Progenitor cell of endocrine pancreas (in vitro differentiated cells): ENCODE measurements around the gene FAM83F. TPM values are rescaled to one million over a fixed set of nuclear protein-coding genes. Genes with fewer than 3 reads are reported as not detected.

Source experiments
- DNase-seq: peaks from one replicate; pipeline ENCODE4 v3.0.0; 2021; ENCODE audit warnings: low spot score; ENCODE audit not compliant: unreplicated experiment
- H3K27ac Mint-ChIP-seq: 2 replicates; pipeline ENCODE4 v1.8.0; 2021; ENCODE audit warnings: mild to moderate bottlenecking, moderate library complexity, mixed read lengths
- H3K27me3 Mint-ChIP-seq: 2 replicates; pipeline ENCODE4 v1.8.0; 2021; ENCODE audit warnings: mixed read lengths
- H3K36me3 Mint-ChIP-seq: 2 replicates; pipeline ENCODE4 v1.8.0; 2022; ENCODE audit warnings: mixed read lengths; ENCODE audit not compliant: insufficient read depth
- H3K4me1 Mint-ChIP-seq: 2 replicates; pipeline ENCODE4 v1.8.0; 2021; ENCODE audit warnings: low read depth, mixed read lengths
- H3K4me3 Mint-ChIP-seq: 2 replicates; pipeline ENCODE4 v1.8.0; 2021; ENCODE audit warnings: low read depth, mild to moderate bottlenecking, moderate library complexity, mixed read lengths
- H3K9me3 Mint-ChIP-seq: 2 replicates; pipeline ENCODE4 v1.8.0; 2021; ENCODE audit warnings: low read depth, mixed read lengths
- CTCF ChIP-seq: fragments of 200-600 bp; sonication (generic); IDR thresholded peaks from one replicate; pipeline ENCODE4 v1.5.0; 2021; ENCODE audit warnings: antibody characterized with exemption, mild to moderate bottlenecking; ENCODE audit not compliant: unreplicated experiment
- total RNA-seq: library from RNA; stranded (reverse); gene quantifications from 2 replicates; pipeline ENCODE4 v1.2.1, GENCODE V29; 2021

Gene FAM83F
- total RNA-seq, 1 donor from 2014 or later: 19.8 TPM

- Mint-ChIP-seq H3K27me3 (peaks cover 23% of the 10 kb centered on the region), H3K9me3 (no peaks in the 10 kb centered on the region), H3K36me3 (no peaks in the 10 kb centered on the region), H3K4me3 (no peak overlapping the region), H3K4me1 (peaks cover 4% of the 10 kb centered on the region), H3K27ac (no peak overlapping the region)
- TF ChIP-seq CTCF: no peak
- no peak for DNase-seq
These were observed 39.1 kb upstream of the FAM83F start for GRCh38 chr22:39955675-39956074.

DNA sequence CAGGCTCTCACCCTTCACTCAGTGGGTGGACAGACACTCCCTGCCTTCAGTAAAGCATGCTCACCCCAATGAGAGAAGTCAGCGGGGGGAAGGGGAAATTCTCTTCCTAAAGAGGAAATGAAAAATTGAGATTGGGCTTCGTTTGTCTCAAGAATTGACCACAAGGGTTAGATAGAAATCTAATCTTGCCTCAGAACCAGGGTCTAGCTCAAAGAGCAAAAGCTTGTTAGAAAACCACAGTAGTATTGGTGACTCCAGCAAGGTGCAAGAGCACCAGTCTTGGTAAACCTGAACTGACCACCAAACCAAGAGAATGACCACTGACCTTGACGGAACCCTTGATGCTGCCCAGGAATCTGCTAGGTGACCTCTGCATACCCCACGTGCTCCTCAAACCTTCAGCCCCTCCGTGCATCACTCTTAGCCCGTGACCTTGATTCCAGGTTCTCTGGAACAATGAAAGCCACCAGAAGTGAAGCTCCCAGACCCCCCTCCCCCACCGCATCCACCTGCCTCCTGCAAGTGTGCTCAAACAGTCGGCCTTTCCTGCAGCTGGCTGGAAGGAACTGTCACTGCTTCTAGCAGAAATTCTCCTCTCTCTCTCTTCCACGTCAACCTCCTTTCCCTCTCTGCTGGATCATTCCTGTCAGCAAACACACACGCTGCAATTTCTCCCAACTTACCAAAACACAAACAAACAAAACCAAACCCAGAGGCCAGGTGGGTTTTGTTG, 37.7 kb upstream of the FAM83F start:
- Mint-ChIP-seq H3K4me1 (peaks cover 4% of the 10 kb centered on the region), H3K36me3 (no peaks in the 10 kb centered on the region), H3K27me3 (peaks cover 23% of the 10 kb centered on the region), H3K4me3 (no peak overlapping the region), H3K9me3 (no peaks in the 10 kb centered on the region), H3K27ac (no peak overlapping the region)
- no peak for DNase-seq
- TF ChIP-seq CTCF: no peak

- no peak for DNase-seq
- Mint-ChIP-seq H3K9me3 (no peaks in the 10 kb centered on the region), H3K4me1 (peaks cover 4% of the 10 kb centered on the region), H3K27me3 (peaks cover 23% of the 10 kb centered on the region), H3K4me3 (no peak overlapping the region), H3K36me3 (no peaks in the 10 kb centered on the region), H3K27ac (no peak overlapping the region)
- no peak for TF ChIP-seq CTCF
These were observed 36.6 kb upstream of the FAM83F start for GRCh38 chr22:39958009-39958711.

- H3K27me3 Mint-ChIP-seq: peaks cover 23% of the 10 kb centered on the region
- no peaks in the 10 kb centered on the region for H3K9me3 Mint-ChIP-seq
- H3K36me3 Mint-ChIP-seq: no peaks in the 10 kb centered on the region
- H3K4me1 Mint-ChIP-seq: peaks cover 1% of the 10 kb centered on the region
- H3K4me3 Mint-ChIP-seq: no peak overlapping the region
- no peak for TF ChIP-seq CTCF
- H3K27ac Mint-ChIP-seq: no peak overlapping the region
- no peak for DNase-seq
These were observed 35.7 kb upstream of the FAM83F start for GRCh38 chr22:39958949-39959639.

DNA sequence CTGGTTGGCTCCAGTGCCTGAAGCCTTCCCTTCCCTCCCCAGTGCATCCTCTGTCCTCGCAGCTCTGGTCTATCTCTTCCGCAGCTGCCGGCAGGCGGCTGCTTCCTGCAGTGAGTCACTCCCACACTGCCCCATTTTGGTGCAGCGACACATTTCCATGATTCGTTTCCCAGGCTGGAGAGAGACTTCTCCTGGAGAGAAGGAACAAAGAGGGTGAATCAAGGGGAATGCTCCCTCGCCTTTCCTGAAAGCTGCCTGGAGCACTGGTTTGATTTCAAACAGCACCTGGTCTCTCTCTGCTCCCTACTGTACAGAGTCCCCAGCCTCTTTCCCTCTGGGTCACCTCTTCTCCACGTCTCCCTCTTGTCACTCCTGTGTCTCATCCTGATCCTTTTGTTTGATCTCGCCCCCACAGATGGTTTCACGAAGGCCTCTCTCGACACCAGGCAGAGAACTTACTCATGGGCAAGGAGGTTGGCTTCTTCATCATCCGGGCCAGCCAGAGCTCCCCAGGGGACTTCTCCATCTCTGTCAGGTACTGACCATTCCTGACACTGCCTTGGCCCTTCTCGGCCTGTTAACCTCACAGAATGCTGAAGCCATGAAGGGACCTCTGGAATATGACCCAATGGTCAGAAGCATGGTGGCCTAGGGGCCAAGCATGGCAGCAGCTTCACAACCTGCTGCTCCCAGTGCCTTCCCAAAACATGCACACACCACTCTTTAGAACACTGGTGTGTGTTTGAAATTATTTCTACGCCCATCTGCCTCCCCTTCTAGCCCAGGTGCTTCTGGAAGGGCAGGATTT, 34.9 kb upstream of the FAM83F start, which contains the start of gene TMA7B:
TMA7B (plus strand) TSS at position 758 of the 808 bp plus-strand sequence. CDS start 3,978 bp downstream, outside the sequence.
- H3K36me3 Mint-ChIP-seq: no peaks in the 10 kb centered on the region
- TF ChIP-seq CTCF: no peak
- H3K4me1 Mint-ChIP-seq: peaks cover 1% of the 10 kb centered on the region
- H3K27ac Mint-ChIP-seq: peak within 1 kb of the TSS; percentile 15
- no peak for DNase-seq
- H3K27me3 Mint-ChIP-seq: peaks cover 23% of the 10 kb centered on the region
- H3K4me3 Mint-ChIP-seq: no peak within 1 kb of the TSS
- no peaks in the 10 kb centered on the region for H3K9me3 Mint-ChIP-seq
